Stimulated activated CD8-positive, alpha-beta memory T cell treated with anti-CD3 and anti-CD28 coated beads, Interleukin-12 subunit alpha, Interleukin-12 subunit beta, amount 100 ng/mL, for 1 hour (primary cell): ENCODE measurements around the gene AGAP1.

Experiments
- DNase-seq: peaks from one replicate; pipeline ENCODE4 v3.0.0-alpha.2; 2020; ENCODE audit warnings: low read depth

AGAP1 gene

DNA sequence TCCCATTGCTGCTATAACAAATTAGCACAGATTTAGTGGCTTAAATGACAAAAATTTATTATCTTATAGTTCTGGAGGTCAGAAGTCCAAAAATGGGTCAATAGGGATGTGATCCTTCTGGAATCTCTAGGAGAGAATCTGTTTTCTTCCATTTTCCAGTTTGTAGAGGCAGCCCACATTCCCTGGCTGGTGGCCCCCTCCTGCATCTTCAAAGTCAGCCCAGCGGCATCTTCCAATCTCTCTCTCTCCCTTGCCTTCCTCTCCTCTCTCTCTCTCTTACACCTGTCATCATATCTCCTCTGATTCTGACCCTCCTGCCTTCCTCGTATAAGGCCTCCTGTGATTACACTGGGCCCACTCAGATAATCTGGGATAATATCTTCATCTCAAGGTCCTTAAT, 3.9 kb upstream of the AGAP1 start:
- DNase-seq = no peak

DNA sequence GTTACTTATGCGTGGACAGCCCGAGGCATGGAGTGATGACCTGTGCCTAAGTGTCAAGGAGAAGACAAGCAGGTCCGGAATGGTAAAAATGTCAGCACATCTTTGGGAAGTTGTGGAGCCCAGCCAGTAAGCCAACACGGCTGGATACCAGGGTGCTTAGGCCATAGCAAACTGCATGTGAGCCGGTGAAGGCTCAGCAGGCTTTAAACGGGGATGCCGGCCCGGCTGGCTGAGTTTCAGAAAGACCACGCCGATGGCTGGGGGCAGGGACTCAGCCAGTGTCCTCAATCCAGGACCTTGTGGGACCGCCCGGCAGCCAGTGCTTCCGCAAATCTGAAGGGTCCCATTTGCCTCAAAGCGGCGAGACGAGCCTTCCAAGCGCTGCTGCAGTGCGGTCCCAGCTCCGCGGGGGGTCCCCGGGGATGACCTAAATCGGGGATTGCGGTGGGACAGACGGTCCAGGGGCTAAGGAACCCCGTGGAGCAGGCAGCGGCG, 946 bp upstream of the AGAP1 start:
- no peak for DNase-seq

DNA sequence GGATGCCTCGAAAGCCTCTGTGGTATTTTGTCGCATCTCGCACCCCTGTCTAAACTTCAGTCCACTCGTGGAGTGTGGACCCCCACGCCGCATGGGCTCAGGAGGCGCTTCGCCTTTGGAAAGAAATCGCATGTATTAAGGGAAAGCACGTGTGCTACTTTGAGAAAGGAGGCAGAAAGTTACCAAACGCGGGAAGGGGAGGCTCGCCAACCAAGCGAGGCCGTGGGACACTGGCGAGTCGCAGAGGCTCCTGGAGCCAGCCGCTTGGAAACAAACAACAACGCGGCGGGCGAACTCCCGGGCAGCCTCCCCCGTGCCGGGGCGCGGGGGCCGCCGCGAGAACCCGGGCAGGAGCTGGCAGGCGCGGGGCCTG, 455 bp upstream of the AGAP1 start:
- DNase-seq = no peak

DNA sequence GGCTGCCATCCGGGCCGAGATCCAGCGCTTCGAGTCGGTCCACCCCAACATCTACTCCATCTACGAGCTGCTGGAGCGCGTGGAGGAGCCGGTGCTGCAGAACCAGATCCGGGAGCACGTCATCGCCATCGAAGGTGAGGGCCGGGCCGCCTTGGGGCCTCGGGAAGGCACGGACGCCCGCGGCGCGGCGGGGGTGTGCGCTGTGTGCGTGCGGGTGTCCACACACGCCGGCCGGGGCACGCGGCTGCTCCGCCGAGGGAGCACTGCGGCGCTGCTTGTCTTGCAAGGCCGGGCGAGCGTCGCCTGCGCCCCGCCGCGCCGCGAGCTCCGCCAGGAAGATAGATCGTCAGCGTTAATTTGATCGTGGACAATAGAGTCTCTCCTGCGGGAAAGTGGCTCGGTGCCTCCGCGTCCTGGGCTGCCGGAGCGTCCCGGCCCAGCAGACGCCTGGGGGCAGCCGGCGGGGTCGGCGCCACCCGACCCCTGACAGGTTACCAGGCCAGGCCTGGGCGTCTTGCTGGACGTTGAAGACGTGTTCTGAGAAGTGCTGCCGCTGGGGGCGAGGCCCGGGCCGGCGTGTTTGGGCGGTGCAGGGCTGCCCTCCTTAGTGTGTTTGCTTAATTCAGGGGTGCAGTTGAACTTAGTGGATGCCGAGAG, 1.0 kb downstream of the AGAP1 start:
- no peak for DNase-seq

DNA sequence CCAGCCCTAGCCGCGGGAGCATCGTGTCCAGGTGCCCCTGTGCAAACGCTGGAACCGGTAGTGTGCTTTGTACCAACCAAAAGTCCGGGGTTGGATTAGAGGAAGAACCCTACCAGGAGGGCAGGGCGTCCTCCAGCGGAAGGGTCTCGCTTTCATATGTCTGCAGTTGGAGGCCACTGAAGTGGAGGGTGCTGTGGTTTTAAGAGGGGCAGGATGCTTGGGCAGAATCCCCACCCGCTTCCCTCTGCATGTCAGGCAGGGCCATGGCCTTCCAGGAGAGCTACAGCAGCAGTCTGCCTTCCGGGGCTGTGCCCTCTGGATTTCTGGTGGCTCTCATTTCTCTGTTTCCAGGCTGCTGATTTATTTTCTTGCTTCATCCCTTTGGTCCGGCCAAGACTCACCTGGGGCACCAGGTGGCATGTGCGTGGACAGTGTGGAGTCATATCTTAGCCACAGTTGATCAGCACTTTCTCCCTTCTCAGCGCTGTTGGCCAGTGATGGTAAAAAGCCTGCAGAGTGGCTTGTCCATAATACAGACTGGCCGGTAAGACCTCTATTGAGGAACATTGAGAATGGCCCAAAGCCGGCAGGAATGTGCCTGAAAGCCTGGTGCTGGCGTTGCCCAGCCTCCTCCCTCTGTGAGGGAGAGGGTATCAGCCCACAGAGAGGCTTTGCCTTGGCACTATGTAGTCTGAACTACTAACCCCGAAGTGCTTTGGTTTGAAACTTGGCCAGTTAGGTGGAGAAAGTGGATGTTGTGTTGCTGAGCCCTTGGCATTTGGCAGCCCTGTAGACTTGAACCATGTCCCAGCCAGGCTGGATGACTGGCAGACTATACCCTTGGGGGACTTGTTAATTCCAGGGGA, 1.8 kb downstream of the AGAP1 start:
- no peak for DNase-seq

DNA sequence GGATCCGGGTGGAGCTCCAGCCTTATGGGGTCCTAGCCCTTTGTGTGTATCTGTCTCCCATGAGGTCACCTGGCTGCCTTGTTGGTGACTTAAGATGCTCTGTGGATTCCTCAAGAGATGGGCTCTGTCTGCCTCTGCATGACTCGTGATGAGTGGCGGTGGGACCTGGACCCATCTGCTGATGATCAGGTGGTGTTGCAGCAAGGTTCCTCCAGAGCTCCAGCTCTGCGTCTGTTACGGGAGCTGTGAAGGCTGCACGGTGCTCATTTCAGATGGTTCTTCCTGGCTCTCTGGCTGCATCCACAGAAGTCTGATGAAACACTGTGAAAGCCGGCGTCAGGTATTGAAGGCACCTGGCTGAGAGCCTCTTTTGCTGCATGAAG, 2.4 kb downstream of the AGAP1 start:
- DNase-seq = no peak

DNA sequence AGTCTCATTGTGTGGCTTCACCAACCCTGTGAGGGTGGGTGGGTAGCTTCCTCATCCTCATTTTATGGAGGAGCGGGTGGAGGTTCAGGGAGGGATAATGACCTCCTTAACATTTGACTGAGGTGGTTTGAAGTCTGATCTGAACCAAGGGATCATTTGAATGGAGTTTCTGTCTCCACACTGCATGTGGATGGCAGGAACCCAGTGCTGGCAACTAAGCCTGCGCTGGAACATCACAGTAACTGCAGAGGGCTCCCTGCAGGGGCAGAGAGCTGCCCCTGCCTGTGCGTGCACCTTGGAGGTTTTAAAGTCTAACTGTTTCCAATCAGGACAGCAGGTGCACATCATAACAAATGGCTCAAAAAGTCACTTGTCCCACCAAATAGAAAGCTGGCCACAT, 3.3 kb downstream of the AGAP1 start:
- no peak for DNase-seq

DNA sequence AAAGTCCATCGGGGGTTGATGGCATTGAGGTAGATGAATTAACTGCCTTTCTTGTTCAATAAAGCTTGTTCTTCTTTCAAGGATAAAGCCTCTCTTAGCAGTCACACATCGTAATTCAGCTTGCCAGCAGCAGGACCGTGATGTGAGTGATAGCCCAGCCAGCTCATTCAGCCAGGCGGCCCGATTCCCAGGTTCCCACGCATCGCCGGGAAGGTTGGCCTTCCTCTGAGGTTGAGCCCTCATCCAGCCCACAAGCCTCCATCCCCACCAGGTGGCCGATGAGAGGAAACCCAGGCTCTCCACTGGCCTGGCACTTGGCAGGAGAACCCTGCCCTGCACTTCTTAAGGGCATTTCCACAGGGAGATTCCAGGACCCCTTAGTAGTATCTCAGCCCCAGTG, 4.7 kb downstream of the AGAP1 start:
- DNase-seq = no peak

DNA sequence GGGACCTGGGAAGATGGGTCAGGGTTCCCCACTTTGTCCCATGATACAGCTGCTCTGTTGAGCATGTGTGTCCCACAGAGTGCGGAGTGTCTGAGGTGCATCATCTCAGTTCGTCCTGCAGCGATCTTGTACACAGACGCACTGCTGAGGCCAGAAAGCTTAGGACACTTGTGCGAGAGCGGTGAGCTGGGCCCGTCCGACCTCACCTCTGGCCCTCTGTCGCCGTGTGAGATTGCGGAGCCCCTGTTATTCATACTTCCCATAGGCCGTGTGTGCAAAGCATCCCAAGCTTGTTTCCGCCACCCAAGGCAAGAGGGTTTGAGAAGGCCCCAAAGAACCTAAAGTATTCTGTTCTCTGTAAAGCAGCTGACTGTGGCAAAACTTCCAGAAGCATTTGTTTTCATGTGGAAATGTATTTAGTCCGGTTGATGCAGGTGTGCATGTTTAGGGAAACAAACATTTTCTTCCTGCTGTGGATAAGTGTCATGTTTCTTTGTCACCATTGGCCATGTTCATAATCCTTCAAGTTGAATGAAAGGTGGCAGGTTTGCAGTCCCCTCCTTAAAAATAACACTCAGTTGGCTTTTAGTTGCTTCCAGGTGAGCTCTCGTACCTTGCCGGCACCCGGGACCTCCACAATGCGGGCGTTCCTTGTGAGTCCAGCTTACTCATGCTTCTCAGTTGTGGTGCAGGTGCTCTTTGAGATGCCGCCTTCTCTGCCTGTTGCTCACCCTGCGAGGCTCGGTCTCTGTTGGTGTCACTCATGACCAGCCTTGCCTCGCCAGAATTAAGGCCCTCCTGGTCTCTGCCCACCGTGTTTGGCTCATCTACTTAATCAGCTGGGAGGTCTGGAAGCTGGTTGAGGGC, 5.3 kb downstream of the AGAP1 start:
- no peak for DNase-seq

DNA sequence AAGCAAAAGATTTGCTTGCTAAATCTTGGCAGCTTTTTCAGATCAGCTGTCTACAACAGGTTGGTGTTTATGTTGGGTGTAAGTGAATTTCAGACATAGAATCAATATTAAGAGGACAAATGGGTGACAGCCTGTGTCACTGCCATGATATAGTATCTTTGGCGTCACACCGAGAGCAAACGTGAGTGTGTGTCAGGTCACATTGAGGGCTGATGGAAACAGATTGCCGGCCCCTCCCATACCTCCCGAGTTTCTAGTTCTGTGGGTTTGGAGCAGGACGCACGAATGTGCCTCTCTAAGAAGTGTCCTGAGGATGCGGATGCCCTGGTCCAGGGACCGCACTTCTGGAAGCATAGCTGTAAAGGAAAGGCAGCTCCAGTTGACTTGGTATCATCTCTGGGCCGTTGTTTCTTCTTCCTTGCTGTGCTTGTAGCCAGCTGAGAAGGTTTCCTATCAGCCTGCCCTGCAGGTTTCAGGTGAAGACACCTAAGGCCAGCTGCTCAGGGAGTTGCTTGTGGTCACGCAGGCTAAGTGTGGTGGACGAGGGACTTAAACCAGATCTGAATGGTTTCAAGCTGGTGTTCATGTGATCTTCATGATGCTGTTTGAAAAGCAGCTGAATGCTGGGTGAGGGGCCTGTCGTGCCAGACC, 6.4 kb downstream of the AGAP1 start:
- DNase-seq = no peak

DNA sequence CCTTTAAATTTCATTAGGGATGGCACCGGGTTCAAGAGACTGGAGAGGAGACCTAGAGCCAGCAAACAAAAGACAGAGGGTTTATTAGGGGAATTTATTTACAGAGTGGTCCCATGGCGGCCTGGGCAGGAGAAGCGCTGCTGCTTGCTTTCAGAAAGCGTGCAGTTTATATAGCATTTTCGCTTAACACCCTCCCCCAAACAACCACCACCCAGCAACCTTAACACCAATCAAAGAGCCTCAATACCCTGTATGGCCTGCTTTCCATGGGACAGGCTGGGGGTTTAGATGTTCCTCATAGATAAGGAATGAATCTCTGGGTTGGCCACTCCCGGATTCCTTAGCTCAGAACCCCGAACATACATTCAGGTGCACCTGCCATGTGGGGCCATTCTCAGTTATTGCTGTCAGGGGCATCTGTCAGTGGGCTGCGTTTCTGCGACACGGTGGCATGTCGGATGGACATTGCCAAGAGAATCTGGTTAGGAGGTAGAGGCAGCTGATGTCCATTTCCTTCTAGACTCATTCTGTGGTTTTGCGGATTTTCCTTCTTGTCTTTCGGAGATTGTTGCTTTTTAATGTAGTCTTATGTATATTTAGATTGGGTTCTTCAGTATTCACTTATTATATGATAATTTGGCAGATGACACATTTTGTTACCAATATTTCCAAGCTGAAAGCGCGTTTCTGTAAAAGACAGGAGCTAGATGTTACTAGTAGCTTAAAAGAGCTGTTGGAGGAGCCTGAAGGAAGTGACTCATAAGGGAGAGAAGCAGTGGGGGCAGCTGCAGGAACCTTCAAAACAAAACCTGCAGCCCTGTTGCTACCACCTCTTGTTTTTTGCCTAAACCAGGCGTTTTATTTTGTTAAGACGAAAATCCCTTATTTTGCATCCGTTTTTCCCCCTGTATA, 7.2 kb downstream of the AGAP1 start:
- DNase-seq = no peak

DNA sequence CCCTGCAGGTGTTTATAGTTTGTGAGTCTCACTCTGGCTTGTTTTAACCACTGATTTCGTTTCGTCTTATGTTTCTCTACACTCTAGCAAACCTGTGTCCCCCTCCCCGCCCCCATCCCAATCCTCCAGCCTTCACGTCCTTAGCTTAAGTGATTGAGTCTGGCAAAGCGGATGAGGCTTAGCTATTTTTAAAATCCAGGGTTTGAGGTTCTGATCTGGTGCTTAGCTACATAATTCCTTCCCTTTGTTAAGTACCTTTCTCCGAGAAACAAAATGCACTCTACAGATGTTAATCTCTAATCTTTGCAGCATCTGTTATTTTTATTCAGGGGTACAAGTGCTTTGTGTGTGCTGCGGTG, 7.8 kb downstream of the AGAP1 start:
- DNase-seq = no peak

DNA sequence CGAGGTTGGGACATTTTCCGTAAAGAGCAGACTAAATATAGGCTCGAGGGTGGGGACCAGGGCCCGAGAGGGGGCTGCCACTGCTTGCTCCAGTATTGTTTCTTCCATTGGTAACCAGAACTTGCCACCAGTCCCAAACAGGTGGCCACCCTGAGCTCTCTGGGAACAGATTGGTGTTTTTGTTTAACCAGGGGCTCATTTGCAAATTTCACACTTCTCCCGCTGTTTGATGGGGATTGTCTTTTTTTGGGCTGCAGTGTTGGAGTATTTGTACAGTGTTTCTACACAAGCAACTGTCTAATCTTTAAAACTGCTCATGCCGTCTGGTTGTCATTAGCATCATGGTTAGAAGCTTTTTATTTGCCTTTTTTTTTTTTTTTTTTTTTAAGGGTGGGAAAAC, 8.5 kb downstream of the AGAP1 start:
- DNase-seq = no peak

DNA sequence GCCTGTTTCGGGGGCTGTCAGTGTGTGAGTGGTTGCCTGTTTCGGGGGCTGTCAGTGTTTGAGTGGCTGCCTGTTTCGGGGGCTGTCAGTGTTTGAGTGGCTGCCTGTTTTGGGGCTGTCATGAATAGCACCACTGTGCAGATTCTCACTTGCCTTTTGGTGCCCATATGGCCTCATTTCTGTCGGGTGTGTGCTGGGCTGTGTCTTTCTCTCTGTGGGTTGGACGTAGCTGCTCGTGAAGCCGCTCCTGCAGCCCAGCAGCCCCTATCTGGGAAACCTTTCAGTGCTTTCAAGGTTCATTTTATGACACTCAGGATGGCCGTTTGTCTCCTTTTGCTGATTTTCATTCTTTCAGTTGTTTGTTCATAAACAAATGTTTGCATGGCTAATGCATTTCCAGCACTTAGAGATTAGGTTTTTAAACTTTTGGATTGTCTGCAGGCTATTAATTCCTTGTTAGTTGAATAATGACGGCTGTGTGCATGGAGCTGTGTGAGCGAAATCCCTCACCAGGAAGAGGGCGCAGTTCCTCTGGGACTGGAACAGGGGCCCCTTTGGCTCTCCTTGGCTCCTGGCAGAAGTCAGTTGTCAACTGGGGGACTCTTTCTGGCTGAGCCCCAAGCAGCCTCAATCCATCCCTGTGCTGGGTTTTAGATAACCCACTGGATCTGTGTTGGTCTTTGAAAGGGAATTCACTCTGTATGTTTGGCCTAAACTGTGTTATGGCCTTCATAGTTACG, 10.8 kb downstream of the AGAP1 start:
- DNase-seq = no peak

DNA sequence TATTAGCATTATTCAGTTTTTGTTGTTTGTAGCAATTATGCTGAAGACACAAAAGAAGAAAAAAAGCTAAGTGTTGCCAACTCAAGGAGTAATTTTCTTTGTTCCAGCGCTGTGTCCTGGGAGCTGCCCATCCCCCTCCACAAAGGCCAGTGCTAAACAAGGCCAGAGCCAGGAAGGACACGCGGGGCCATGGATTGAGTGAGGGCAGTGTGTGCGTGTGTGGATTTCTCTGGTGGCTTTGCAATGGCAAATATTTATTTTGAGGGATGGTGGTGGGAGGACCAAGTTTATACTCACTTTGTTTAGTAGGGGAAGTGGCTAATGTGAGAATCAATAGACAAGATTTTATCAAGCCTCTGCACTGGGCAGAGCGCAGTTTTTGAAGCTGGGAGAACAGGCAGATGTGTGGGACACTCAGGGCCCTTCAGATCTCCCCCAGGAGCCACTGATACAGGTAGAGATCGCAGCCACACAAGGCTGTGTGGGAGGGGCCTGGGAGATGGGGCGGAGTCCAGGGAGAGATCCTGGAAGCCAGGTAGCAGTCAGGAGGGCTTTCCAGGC, 11.4 kb downstream of the AGAP1 start:
- no peak for DNase-seq

DNA sequence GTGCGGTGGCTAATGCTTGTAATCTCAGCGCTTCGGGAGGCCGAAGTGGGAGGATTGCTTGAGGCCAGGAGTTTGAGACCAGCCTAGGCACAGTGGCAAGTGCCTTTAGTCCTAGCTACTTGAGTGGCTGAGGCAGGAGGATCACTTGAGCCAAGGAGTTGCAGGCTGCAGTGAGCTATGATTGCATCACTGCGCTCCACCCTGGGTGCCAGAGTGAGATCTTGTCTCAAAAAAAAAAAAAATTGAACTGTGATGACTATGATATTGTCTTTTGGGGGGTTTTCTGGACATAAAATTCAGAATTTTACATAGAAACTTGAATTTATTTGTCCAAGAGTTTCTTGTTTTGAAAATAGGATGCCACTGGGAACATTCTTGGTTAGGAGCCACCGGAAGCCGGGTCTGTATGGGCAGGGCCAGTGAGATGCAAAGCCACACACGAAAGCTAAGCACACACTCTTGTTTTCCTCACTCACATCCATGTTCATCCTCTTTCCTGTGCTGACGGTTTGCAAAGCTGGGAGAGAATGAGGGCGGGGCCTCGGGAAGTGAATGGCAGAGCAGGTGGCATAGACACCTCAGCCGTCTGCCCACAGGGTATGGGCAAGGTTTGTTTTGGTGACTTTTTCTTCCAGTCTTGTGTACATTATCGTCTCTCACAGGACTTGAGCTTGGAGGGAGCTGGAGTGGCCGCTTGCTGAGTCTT, 12.6 kb downstream of the AGAP1 start:
- DNase-seq = no peak

DNA sequence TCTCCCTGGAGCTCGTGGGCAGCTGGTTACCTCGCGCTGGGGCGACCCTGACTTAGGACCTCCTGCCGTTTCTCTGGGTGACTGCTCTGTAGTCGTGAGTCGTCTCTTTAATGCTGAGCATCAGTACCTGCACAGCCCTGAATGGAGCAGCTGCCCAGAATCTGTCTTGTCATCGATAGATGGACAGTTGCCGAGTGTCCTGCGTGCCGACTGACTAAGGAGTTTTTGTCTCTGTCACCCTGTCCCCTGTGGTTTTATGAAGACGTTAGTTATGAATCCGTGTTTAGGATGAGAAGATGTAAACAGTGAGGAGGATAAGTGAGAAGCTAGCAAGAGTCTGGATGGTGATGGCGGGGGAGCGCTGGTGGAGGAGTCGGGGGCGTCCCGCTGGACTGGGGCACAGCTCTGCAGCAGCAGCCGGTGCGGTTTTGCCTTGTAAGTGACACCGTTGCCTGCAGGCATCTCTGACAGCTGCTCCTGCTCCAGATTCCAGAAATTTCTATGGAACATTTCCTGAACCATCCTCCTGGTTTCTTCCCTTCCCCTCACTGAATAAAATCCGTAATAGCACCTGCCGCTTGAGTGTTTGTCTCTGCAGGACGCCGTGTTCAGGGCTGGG, 13.3 kb downstream of the AGAP1 start:
- no peak for DNase-seq

DNA sequence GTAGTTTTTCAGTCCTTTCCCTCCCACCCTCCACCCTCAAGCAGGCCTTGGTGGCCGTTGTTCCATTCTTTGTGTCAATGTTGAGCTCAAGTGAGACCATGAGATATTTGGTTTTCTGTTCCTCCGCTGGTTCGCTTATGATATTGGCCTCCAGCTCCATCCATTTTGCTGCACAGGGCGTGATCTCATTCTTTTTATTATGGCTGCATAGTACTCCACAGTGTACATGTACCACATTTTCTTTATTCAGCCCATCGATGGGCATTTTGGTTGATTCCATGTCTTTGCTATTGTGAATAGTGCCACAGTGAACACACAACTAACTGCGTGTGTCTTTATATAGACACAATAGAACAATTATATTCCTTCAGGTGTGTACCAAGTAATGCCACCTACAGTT, 14.1 kb downstream of the AGAP1 start:
- DNase-seq = no peak
